OCI-LY3 (cell line): Measurements from ENCODE around the gene HERC2.

Experiments used
- H2AFZ ChIP-seq: fragments of 200-600, 300-600 bp; shearing (Covaris generic); 2 replicates; pipeline ENCODE4 v1.6.0; 2014; ENCODE audit warnings: antibody characterized with exemption, low read depth, low read length
- H3K27ac ChIP-seq: fragments of 200-600, 300-600 bp; sonication (generic); 2 replicates; pipeline ENCODE4 v1.5.1; 2014; ENCODE audit warnings: mild to moderate bottlenecking, low read length, moderate library complexity, mixed read lengths
- H3K27me3 ChIP-seq: fragments of 200-600, 300-600 bp; sonication (generic); 2 replicates; pipeline ENCODE4 v1.6.1; 2014; ENCODE audit warnings: low read depth, low read length, mixed read lengths
- H3K36me3 ChIP-seq: fragments of 200-600, 300-600 bp; sonication (generic); replicated peaks from 2 replicates; pipeline ENCODE3; 2014; ENCODE audit warnings: low read depth, low read length, mixed read lengths
- H3K4me1 ChIP-seq: fragments of 300-600, 200-600 bp; sonication (generic); 2 replicates; pipeline ENCODE4 v1.6.1; 2014; ENCODE audit warnings: low read length, mixed read lengths
- H3K4me2 ChIP-seq: fragments of 200-600, 300-600 bp; sonication (generic); 2 replicates; pipeline ENCODE4 v1.6.1; 2014; ENCODE audit warnings: low read length, mixed read lengths
- H3K4me3 ChIP-seq: fragments of 300-600, 200-600 bp; sonication (generic); 2 replicates; pipeline ENCODE4 v1.5.1; 2014; ENCODE audit warnings: antibody characterized with exemption, mild to moderate bottlenecking, low read length, moderate library complexity
- H3K79me2 ChIP-seq: fragments of 300-600, 200-600 bp; shearing (Covaris generic); 2 replicates; pipeline ENCODE4 v1.6.1; 2014; ENCODE audit warnings: mild to moderate bottlenecking, low read length, mixed read lengths
- H3K9ac ChIP-seq: fragments of 300-600, 200-600 bp; shearing (Covaris generic); 2 replicates; pipeline ENCODE4 v1.6.0; 2014; ENCODE audit warnings: mild to moderate bottlenecking, low read length, moderate library complexity
- H3K9me3 ChIP-seq: fragments of 200-600, 300-600 bp; shearing (Covaris generic); 2 replicates; pipeline ENCODE4 v1.6.1; 2014; ENCODE audit warnings: low read length, mixed read lengths; ENCODE audit not compliant: insufficient read depth
- H4K20me1 ChIP-seq: fragments of 200-600, 300-600 bp; sonication (generic); 2 replicates; pipeline ENCODE4 v1.6.1; 2016; ENCODE audit warnings: low read length, mixed read lengths; ENCODE audit not compliant: insufficient read depth
- EZH2phosphoT487 ChIP-seq: fragments of 200-600 bp; shearing (Covaris generic); IDR thresholded peaks from 2 replicates; pipeline ENCODE4 v1.6.1; 2018; ENCODE audit warnings: antibody characterized with exemption, mixed run types, low read depth
- TF ChIP-seq, protein P1 (sequence below): fragments of 200-600, 300-600 bp; sonication (generic); IDR thresholded peaks from 2 replicates; pipeline ENCODE4 v1.5.1; 2014; ENCODE audit warnings: antibody characterized with exemption, low read length, low read depth

The HERC2 gene

DNA sequence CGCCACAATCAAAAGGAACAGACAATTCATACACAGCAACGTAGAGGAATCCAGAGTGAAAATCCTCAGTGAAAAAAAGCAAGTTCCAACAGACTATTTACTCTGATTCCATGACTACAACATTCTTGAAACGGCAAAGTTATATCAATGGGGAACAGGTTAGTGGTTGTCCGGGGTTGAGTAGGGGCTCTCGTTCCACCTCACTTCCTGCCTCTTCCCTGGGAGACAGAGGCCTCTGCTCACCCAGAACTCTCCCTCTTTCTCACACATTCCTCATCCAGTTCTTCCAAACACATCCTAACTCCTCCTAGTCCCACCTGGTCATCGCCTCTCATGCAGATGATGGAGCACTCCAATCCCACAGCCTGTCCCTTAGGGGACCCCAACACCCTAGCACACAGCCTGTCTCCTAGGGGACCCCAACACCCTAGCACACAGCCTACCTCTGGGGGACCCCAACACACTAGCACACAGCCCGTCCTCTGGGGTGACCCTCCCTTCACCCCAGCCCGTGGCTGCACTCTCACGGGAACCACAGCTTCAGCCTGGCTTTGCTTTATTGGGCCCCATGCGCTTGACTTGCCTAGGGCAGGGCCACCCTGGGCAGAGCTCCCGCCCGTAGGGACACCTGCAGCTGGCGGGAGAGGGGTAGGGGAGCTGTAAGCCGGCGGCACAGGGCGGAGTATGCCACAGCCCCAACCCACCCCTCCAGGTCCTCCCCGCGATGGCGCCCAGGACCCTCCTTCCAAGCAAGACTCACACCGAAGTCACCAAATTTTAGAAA, 228.0 kb downstream of the HERC2 start:
- Histone ChIP-seq H3K9ac (no peak overlapping the region), H3K4me2 (no peak overlapping the region), H4K20me1 (no peaks in the 10 kb centered on the region), H3K36me3 (no peaks in the 10 kb centered on the region), H3K9me3 (no peaks in the 10 kb centered on the region; the same call in 1 of the 2 replicates), H2AFZ (no peak overlapping the region), H3K79me2 (no peaks in the 10 kb centered on the region), H3K27ac (no peak overlapping the region), H3K4me3 (no peak overlapping the region), H3K27me3 (no peaks in the 10 kb centered on the region), H3K4me1 (no peaks in the 10 kb centered on the region)
- no peak for TF ChIP-seq EZH2phosphoT487

- no peak for TF ChIP-seq EZH2phosphoT487
- TF ChIP-seq, protein P1, sequence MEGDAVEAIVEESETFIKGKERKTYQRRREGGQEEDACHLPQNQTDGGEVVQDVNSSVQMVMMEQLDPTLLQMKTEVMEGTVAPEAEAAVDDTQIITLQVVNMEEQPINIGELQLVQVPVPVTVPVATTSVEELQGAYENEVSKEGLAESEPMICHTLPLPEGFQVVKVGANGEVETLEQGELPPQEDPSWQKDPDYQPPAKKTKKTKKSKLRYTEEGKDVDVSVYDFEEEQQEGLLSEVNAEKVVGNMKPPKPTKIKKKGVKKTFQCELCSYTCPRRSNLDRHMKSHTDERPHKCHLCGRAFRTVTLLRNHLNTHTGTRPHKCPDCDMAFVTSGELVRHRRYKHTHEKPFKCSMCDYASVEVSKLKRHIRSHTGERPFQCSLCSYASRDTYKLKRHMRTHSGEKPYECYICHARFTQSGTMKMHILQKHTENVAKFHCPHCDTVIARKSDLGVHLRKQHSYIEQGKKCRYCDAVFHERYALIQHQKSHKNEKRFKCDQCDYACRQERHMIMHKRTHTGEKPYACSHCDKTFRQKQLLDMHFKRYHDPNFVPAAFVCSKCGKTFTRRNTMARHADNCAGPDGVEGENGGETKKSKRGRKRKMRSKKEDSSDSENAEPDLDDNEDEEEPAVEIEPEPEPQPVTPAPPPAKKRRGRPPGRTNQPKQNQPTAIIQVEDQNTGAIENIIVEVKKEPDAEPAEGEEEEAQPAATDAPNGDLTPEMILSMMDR, result no peak
- Histone ChIP-seq H3K4me3 (no peak overlapping the region), H3K27me3 (no peaks in the 10 kb centered on the region), H3K4me1 (no peaks in the 10 kb centered on the region), H3K4me2 (no peak overlapping the region), H3K79me2 (no peaks in the 10 kb centered on the region), H3K36me3 (no peaks in the 10 kb centered on the region), H3K9ac (no peak overlapping the region), H3K27ac (no peak overlapping the region), H3K9me3 (no peaks in the 10 kb centered on the region; the same call in 1 of the 2 replicates), H2AFZ (no peak overlapping the region), H4K20me1 (no peaks in the 10 kb centered on the region)
These were observed 230.7 kb downstream of the HERC2 start for GRCh38 chr15:28091313-28091712.

DNA sequence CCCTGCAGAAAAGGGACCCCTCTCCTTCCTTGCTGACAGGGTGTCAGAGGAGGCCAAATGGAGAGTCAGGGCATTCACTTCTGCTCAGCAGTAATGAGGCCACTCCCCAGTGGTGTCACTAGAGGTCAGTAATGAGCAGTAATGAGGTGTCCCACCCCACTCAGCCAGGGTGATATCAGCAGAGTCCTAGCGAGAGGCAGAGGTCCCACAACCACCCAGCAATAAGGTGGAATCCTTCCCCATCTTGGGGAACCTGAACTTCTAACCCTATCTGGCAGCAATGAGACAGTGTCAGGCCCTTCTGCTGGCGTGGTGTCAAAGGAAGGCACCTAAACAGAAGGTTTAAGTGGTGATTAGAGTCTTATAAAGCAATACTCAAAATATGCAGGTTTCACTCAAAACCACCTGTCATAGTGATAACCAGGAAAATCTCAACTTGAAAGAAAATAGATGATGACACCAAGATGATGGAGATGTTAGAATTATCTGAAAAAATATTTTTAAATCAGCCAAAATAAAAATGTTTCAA, 235.7 kb downstream of the HERC2 start:
- H2AFZ ChIP-seq, result no peak overlapping the region; the same call in 1 of the 2 replicates
- TF ChIP-seq EZH2phosphoT487, result no peak
- TF ChIP-seq, protein P1, result peak; percentile 70

DNA sequence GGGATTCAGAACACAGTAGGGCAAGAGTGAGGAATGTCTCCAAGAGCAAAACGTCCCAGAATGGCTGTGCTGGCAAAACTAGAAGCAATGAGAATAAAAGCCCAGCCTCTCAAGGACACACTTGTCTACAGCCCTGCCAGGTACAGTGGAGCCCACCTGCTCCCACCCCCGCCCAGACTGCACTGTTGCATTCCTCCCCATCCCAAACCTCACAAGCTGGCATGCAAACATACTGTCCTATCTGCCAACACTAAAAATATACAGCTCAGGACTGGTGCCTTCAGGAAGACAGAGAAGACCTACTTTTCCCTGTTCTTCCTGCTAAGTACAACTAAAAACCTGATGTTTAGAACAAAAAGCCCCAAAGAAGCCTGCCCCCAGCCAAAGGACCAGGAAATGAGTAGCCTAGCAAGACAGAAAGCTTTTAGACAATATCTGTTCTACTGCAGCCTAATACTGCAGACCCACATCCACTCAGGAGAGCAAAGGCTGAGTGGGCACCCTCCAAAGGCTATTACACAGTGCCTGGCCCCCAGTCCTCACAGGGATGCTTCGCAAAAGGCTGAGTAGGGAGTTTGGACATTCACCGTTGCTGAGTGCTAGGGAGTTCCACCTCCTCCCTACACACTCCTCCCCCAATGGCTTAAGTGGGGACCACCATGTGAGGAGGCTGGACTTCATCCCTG, 236.3 kb downstream of the HERC2 start:
- no peaks in the 10 kb centered on the region for H3K27me3 ChIP-seq
- H3K27ac ChIP-seq, result no peak overlapping the region
- no peaks in the 10 kb centered on the region for H3K4me1 ChIP-seq
- H2AFZ ChIP-seq, result no peak overlapping the region
- H3K9me3 ChIP-seq, result no peaks in the 10 kb centered on the region
- H4K20me1 ChIP-seq, result no peaks in the 10 kb centered on the region
- H3K9ac ChIP-seq, result no peak overlapping the region
- H3K36me3 ChIP-seq, result no peaks in the 10 kb centered on the region
- TF ChIP-seq, protein P1, result no peak
- TF ChIP-seq EZH2phosphoT487, result no peak
- H3K4me2 ChIP-seq, result no peak overlapping the region
- H3K4me3 ChIP-seq, result no peak overlapping the region
- H3K79me2 ChIP-seq, result no peaks in the 10 kb centered on the region

More for the DNA sequence above, 235.7 kb downstream of the HERC2 start:
- Histone ChIP-seq H3K4me2 (peak overlapping the region; percentile 16; the same call in 1 of the 2 replicates), H3K9me3 (no peaks in the 10 kb centered on the region; the same call in 1 of the 2 replicates), H3K27ac (no peak overlapping the region), H3K9ac (no peak overlapping the region), H3K27me3 (no peaks in the 10 kb centered on the region), H3K36me3 (no peaks in the 10 kb centered on the region), H3K4me1 (no peaks in the 10 kb centered on the region), H4K20me1 (no peaks in the 10 kb centered on the region), H3K4me3 (no peak overlapping the region), H3K79me2 (no peaks in the 10 kb centered on the region)
